Subcutaneous abdominal adipose tissue (tissue), 5 donors: ENCODE data around the gene KRT39.

Experiments
- H3K27ac ChIP-seq: one replicate; pipeline ENCODE4 v1.7.0; 2013; ENCODE audit warnings: low read depth, mild to moderate bottlenecking, inconsistent platforms, low read length, moderate library complexity
- H3K27me3 ChIP-seq, 5 donors: one replicate each; pipeline ENCODE4 v1.7.0; 2013; ENCODE audit warnings: low read length in 5 of 5, inconsistent platforms in 1 of 5; ENCODE audit not compliant: control insufficient read depth in 5 of 5, insufficient read depth in 4 of 5
- H3K36me3 ChIP-seq, 5 donors: one replicate each; pipeline ENCODE4 v1.7.0; 2013; ENCODE audit warnings: low read length in 5 of 5; ENCODE audit not compliant: control insufficient read depth in 5 of 5, insufficient read depth in 5 of 5
- H3K4me1 ChIP-seq, 5 donors: one replicate each; pipeline ENCODE4 v1.7.0; 2013; ENCODE audit warnings: low read length in 5 of 5, mild to moderate bottlenecking in 3 of 5, moderate library complexity in 1 of 5; ENCODE audit not compliant: control insufficient read depth in 5 of 5, insufficient read depth in 5 of 5
- H3K4me3 ChIP-seq, 5 donors: one replicate each; pipeline ENCODE4 v1.7.0; 2013; ENCODE audit warnings: low read length in 5 of 5, low read depth in 1 of 5
- H3K9ac ChIP-seq, 5 donors: one replicate each; pipeline ENCODE4 v1.7.0; 2013; ENCODE audit warnings: low read length in 5 of 5, mild to moderate bottlenecking in 4 of 5, moderate library complexity in 3 of 5
- H3K9me3 ChIP-seq, 5 donors: one replicate each; pipeline ENCODE4 v1.7.0; 2013; ENCODE audit warnings: low read length in 5 of 5; ENCODE audit not compliant: control insufficient read depth in 5 of 5
- donor health status: healthy.
- donor health status: healthy.
- donor health status: healthy.
- donor health status: healthy.
- donor health status: healthy.

KRT39 gene

GRCh38 chr17:40962059-40962561, 4.6 kb downstream of the KRT39 start:
- no peak overlapping the region for H3K4me3 ChIP-seq

GRCh38 chr17:40961591-40961990, 5.2 kb downstream of the KRT39 start:
- Histone ChIP-seq H3K27ac (no peak overlapping the region), H3K36me3 (no peaks in the 10 kb centered on the region), H3K4me3 (no peak overlapping the region), H3K27me3 (peaks cover 0 to 7% (median 2%) of the 10 kb centered on the region in 5 donors), H3K9ac (no peak overlapping the region), H3K4me1 (no peaks in the 10 kb centered on the region), H3K9me3 (peaks cover 0 to 2% (median 0%) of the 10 kb centered on the region in 5 donors)

More at GRCh38 chr17:40962059-40962561, 4.6 kb downstream of the KRT39 start:
- Histone ChIP-seq H3K4me1 (no peaks in the 10 kb centered on the region), H3K36me3 (no peaks in the 10 kb centered on the region), H3K9ac (no peak overlapping the region), H3K9me3 (peaks cover 0 to 2% (median 0%) of the 10 kb centered on the region in 5 donors), H3K27ac (no peak overlapping the region), H3K27me3 (peaks cover 0 to 10% (median 2%) of the 10 kb centered on the region in 5 donors)

DNA sequence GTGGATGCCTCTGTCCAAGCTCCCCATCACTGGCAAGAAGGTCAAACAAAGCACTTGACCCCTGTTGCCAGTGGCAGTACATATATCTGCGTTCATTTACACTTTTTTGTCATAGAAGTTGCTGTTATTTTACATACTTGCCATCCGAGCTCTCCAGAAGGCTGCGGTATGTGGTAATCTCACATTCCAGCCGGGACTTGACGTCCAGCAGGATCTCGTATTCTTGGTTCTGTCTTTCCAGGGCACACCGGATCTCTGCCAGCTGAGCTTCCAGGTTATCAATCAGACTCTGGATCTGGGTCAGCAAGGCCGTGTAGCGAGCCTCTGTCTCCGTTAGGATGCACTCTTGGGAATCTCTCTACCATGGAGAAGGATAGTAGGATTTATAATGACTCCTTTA, 6.6 kb downstream of the KRT39 start:
- H3K9ac ChIP-seq: no peak overlapping the region
- no peak overlapping the region for H3K27ac ChIP-seq
- no peaks in the 10 kb centered on the region for H3K4me1 ChIP-seq
- peaks cover 0 to 2% (median 0%) of the 10 kb centered on the region in 5 donors for H3K9me3 ChIP-seq
- no peaks in the 10 kb centered on the region for H3K36me3 ChIP-seq
- H3K27me3 ChIP-seq: peaks cover 0 to 5% (median 2%) of the 10 kb centered on the region in 5 donors
- no peak overlapping the region for H3K4me3 ChIP-seq

DNA sequence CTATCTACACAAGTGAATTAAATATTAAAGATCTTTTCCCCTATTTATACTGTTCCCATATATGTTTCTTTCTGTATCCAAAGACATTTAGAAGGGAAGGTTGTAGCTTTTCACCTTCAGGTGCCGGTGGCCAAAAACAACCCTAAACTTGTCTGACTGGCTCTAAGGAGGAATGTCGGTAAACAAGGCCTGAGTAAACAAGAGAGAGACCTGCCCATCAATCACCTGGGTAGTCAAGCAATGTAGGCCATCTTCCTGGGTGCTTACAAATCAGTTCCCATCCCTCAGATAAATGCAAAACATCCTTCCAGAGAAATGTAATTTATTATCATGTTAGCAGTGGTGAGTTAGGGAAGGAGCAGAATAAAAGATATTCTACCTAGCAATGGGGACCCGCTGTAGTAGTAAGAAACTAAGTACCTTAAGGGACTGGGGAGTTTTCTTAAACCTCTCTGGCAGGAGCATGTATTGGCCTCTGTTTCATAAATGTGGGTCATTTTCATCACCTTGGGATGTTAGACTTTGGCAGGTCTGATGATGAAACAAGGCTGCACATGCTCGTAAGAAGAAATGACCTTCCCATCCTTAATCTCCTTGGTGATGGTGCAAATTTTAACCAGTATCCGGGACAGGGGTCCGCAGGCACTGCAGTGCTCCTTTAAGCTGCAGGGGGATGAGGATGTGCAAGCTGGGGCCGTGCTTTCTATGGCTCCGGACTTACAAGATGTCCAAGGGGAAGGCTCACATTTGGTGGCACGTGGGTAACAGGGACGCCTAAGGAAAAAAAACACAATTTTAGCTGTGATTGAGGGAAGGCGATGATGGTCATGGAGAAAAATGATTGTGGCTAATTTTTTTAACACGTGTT, 8.4 kb downstream of the KRT39 start:
- Histone ChIP-seq H3K27me3 (peaks cover 0 to 5% (median 4%) of the 10 kb centered on the region in 5 donors), H3K4me1 (no peaks in the 10 kb centered on the region), H3K9ac (no peak overlapping the region), H3K36me3 (no peaks in the 10 kb centered on the region), H3K4me3 (no peak overlapping the region), H3K9me3 (peaks cover 0 to under 1% (median 0%) of the 10 kb centered on the region in 5 donors), H3K27ac (no peak overlapping the region)

GRCh38 chr17:40956401-40957254, 10.1 kb downstream of the KRT39 start:
- H3K4me3 ChIP-seq: no peak overlapping the region
- no peaks in the 10 kb centered on the region for H3K9me3 ChIP-seq
- peaks cover 0 to 5% (median 4%) of the 10 kb centered on the region in 5 donors for H3K27me3 ChIP-seq
- H3K9ac ChIP-seq: no peak overlapping the region
- H3K27ac ChIP-seq: no peak overlapping the region
- H3K36me3 ChIP-seq: no peaks in the 10 kb centered on the region
- H3K4me1 ChIP-seq: no peaks in the 10 kb centered on the region

- H3K4me1 ChIP-seq: no peaks in the 10 kb centered on the region
These were observed 12.9 kb downstream of the KRT39 start for GRCh38 chr17:40953881-40954280.

GRCh38 chr17:40952661-40953060, 14.1 kb downstream of the KRT39 start:
- H3K4me1 ChIP-seq: no peaks in the 10 kb centered on the region
- no peaks in the 10 kb centered on the region for H3K36me3 ChIP-seq
- peaks cover 2 to 17% (median 6%) of the 10 kb centered on the region in 5 donors for H3K27me3 ChIP-seq
- no peak overlapping the region for H3K27ac ChIP-seq
- H3K9ac ChIP-seq: no peak overlapping the region
- H3K4me3 ChIP-seq: no peak overlapping the region
- no peaks in the 10 kb centered on the region for H3K9me3 ChIP-seq

More at GRCh38 chr17:40953881-40954280, 12.9 kb downstream of the KRT39 start:
- Histone ChIP-seq H3K36me3 (no peaks in the 10 kb centered on the region), H3K27me3 (peaks cover 0 to 13% (median 11%) of the 10 kb centered on the region in 5 donors), H3K9ac (no peak overlapping the region), H3K27ac (no peak overlapping the region), H3K9me3 (no peaks in the 10 kb centered on the region), H3K4me3 (no peak overlapping the region)

DNA sequence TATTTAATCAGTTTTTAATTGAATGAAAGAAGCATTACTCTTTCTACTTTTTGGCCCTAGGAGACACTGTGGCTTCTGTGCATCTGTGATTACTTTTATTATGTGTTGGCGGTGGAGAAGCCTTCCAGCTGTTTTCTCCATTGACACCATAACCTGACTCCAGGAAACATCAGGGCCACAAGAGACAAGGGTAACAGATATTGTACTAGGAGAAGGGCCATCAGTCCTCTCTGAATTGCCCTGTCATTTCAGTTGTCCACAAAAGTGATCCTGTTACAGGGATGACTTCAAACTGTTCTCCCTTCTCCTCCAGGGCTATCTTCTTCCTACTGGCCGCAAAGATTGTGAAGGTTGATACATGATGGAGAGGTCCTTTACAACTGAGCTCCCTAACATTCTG, 14.6 kb downstream of the KRT39 start:
- H3K27ac ChIP-seq: no peak overlapping the region

DNA sequence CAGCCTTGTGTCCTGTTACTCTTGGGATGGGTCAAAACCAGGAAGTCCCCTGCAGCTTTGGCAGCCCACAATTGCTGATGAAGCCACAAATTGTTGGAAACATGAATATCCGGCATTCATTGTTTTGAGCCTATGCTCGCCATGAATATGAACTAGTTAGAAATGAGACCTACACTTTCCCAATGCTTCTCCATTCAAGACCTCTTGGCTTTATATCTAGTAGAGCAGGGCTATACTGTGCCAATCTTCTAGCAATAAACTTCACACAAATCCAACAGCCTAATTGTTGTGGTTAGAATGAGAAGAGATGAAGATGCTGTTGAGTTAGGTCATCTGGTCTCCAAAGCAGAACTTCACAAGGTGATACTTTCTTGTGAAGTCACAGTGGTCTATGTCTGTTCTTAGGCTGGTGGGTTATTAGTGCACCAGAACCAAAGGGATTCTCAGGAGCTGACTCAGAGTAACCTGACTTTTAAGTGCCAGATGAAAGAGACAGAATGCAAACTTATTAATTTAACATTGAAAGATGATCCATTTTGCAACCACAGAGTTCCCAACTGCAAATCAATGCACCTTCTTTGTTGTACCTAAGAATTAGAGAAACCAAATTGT, 15.6 kb downstream of the KRT39 start:
- Histone ChIP-seq H3K4me3 (no peak overlapping the region), H3K9me3 (no peaks in the 10 kb centered on the region), H3K9ac (no peak overlapping the region), H3K4me1 (no peaks in the 10 kb centered on the region), H3K36me3 (no peaks in the 10 kb centered on the region), H3K27me3 (peaks cover 2 to 22% (median 6%) of the 10 kb centered on the region in 5 donors), H3K27ac (no peak overlapping the region)

More for the DNA sequence above, 14.6 kb downstream of the KRT39 start:
- Histone ChIP-seq H3K9ac (no peak overlapping the region), H3K4me3 (no peak overlapping the region), H3K27me3 (peaks cover 2 to 17% (median 6%) of the 10 kb centered on the region in 5 donors), H3K36me3 (no peaks in the 10 kb centered on the region), H3K4me1 (no peaks in the 10 kb centered on the region), H3K9me3 (no peaks in the 10 kb centered on the region)
